HEK293T (cell line): Measurements from ENCODE around the gene NRAS.

Source experiments
- CTCF ChIA-PET: fragments of 350-600 bp; formaldehyde crosslinking; extraction: SDS; loops from one replicate; lab custom pipeline; 2021; ENCODE audit warnings: antibody characterized with exemption, inconsistent platforms; lab: Yijun Ruan, JAX
- POLR2A ChIA-PET: fragments of 350-600 bp; formaldehyde crosslinking; extraction: SDS; loops from one replicate; lab custom pipeline; 2020; ENCODE audit warnings: antibody characterized with exemption, inconsistent platforms; lab: Yijun Ruan, JAX
- DNase-seq: peaks from one replicate; pipeline ENCODE4 v3.0.0; 2012; ENCODE audit warnings: mixed read lengths; ENCODE audit errors: extremely low spot score
- ARNT ChIP-seq: fragments of 450-650 bp; IDR thresholded peaks from 2 replicates; pipeline ENCODE4 v1.6.1; 2017; ENCODE audit warnings: mild to moderate bottlenecking
- BHLHE40 ChIP-seq: fragments of 450-650 bp; IDR thresholded peaks from 2 replicates; pipeline ENCODE4 v1.6.1; 2016; ENCODE audit warnings: mild to moderate bottlenecking, moderate library complexity, borderline replicate concordance
- CTBP1 ChIP-seq: fragments of 450-650 bp; IDR thresholded peaks from 2 replicates; pipeline ENCODE4 v1.6.1; 2016; ENCODE audit warnings: borderline replicate concordance
- ELF4 ChIP-seq: fragments of 450-650 bp; IDR thresholded peaks from 2 replicates; pipeline ENCODE4 v1.6.1; 2017; ENCODE audit warnings: antibody characterized with exemption
- FOXA1 ChIP-seq: fragments of 450-650 bp; IDR thresholded peaks from 2 replicates; pipeline ENCODE4 v1.6.1; 2016; ENCODE audit warnings: mild to moderate bottlenecking
- FOXK2 ChIP-seq: fragments of 450-650 bp; IDR thresholded peaks from 2 replicates; pipeline ENCODE4 v1.6.1; 2016; ENCODE audit warnings: mild to moderate bottlenecking
- FOXM1 ChIP-seq: fragments of 450-650 bp; IDR thresholded peaks from 2 replicates; pipeline ENCODE4 v1.6.1; 2017; ENCODE audit warnings: mild to moderate bottlenecking, borderline replicate concordance
- HDGF ChIP-seq: fragments of 450-650 bp; IDR thresholded peaks from 2 replicates; pipeline ENCODE4 v1.6.1; 2017; ENCODE audit warnings: antibody characterized with exemption, borderline replicate concordance
- L3MBTL2 ChIP-seq: fragments of 450-650 bp; conservative IDR thresholded peaks from 2 replicates; pipeline ENCODE4 v1.6.1; 2016; ENCODE audit warnings: mild to moderate bottlenecking
- LEF1 ChIP-seq: fragments of 450-650 bp; IDR thresholded peaks from 2 replicates; pipeline ENCODE4 v1.6.1; 2017; ENCODE audit warnings: mild to moderate bottlenecking, borderline replicate concordance
- NFRKB ChIP-seq: fragments of 450-650 bp; IDR thresholded peaks from 2 replicates; pipeline ENCODE4 v1.6.1; 2016; ENCODE audit warnings: mild to moderate bottlenecking, moderate library complexity
- PKNOX1 ChIP-seq: fragments of 450-650 bp; IDR thresholded peaks from 2 replicates; pipeline ENCODE4 v1.6.1; 2016
- SP1 ChIP-seq: fragments of 450-650 bp; IDR thresholded peaks from 2 replicates; pipeline ENCODE4 v1.6.1; 2017
- SUZ12 ChIP-seq: fragments of 450-650 bp; IDR thresholded peaks from 2 replicates; pipeline ENCODE4 v1.6.1; 2016; ENCODE audit warnings: mild to moderate bottlenecking
- TARDBP ChIP-seq: fragments of 450-650 bp; IDR thresholded peaks from 2 replicates; pipeline ENCODE4 v1.6.1; 2016
- ZNF384 ChIP-seq: fragments of 450-650 bp; IDR thresholded peaks from 2 replicates; pipeline ENCODE4 v1.6.1; 2016

The NRAS gene

GRCh38 chr1:114700036-114700600, 16.5 kb downstream of the NRAS start:
- ChIA-PET CTCF (interaction anchor here (0.6 kb wide), 1 partner anchor 352 kb away, joined by 3 read pairs; no protein-coding TSS in a partner anchor), POLR2A (no interaction called here)
- TF ChIP-seq FOXK2, result no peak
- TF ChIP-seq SUZ12, result no peak
- TF ChIP-seq FOXA1, result no peak
- TF ChIP-seq CTBP1, result no peak
- no peak for TF ChIP-seq SP1
- TF ChIP-seq ELF4, result no peak
- no peak for TF ChIP-seq PKNOX1
- TF ChIP-seq ARNT, result no peak
- TF ChIP-seq ZNF384, result no peak
- TF ChIP-seq HDGF, result no peak
- TF ChIP-seq TARDBP, result no peak
- TF ChIP-seq FOXM1, result no peak
- TF ChIP-seq BHLHE40, result no peak
- TF ChIP-seq NFRKB, result no peak
- TF ChIP-seq LEF1, result no peak
- TF ChIP-seq L3MBTL2, result no peak
- no peak for DNase-seq

GRCh38 chr1:114696810-114697209, 19.8 kb downstream of the NRAS start:
- no peak for DNase-seq
- no peak for TF ChIP-seq BHLHE40
- no peak for TF ChIP-seq PKNOX1
- TF ChIP-seq ELF4, result no peak
- no peak for TF ChIP-seq FOXK2
- TF ChIP-seq SP1, result no peak
- no peak for TF ChIP-seq L3MBTL2
- TF ChIP-seq ARNT, result no peak
- no peak for TF ChIP-seq FOXM1
- TF ChIP-seq NFRKB, result no peak
- TF ChIP-seq HDGF, result no peak
- no peak for TF ChIP-seq CTBP1
- ChIA-PET POLR2A (no interaction called here), CTCF (no interaction called here)

GRCh38 chr1:114695430-114696058, 21.0 kb downstream of the NRAS start, which contains the start of gene AMPD1:
TSS of gene AMPD1 (minus strand) at chr1:114695546. CDS start at chr1:114695471, 75 bp downstream.
- CTCF ChIA-PET, result interaction anchor here (0.5 kb wide), 1 partner anchor 89 kb away, joined by 3 read pairs; no protein-coding TSS in a partner anchor
- no peak for DNase-seq
- POLR2A ChIA-PET, result interaction anchor here (1.3 to 1.5 kb wide), 2 partner anchors 20 to 26 kb away, joined by 4 read pairs; partner anchors contain the start of gene DENND2C
- no peak for TF ChIP-seq NFRKB
- TF ChIP-seq ELF4, result no peak
- no peak for TF ChIP-seq PKNOX1
- no peak for TF ChIP-seq ZNF384
- no peak for TF ChIP-seq BHLHE40
- TF ChIP-seq LEF1, result no peak
- no peak for TF ChIP-seq TARDBP
- TF ChIP-seq FOXM1, result no peak
- TF ChIP-seq SP1, result no peak
- no peak for TF ChIP-seq FOXA1
- TF ChIP-seq L3MBTL2, result no peak
- no peak for TF ChIP-seq FOXK2
- TF ChIP-seq ARNT, result no peak
- no peak for TF ChIP-seq CTBP1
- no peak for TF ChIP-seq SUZ12
- no peak for TF ChIP-seq HDGF

GRCh38 chr1:114694540-114695310, 21.8 kb downstream of the NRAS start:
- ChIA-PET POLR2A (interaction anchor here (1.3 to 1.5 kb wide), 2 partner anchors 21 to 25 kb away, joined by 4 read pairs; partner anchors contain the start of gene DENND2C), CTCF (no interaction called here)
- no peak for TF ChIP-seq FOXM1
- TF ChIP-seq ZNF384, result no peak
- TF ChIP-seq PKNOX1, result no peak
- TF ChIP-seq FOXK2, result no peak
- no peak for TF ChIP-seq L3MBTL2
- TF ChIP-seq HDGF, result no peak
- no peak for TF ChIP-seq SUZ12
- no peak for TF ChIP-seq FOXA1
- TF ChIP-seq TARDBP, result no peak
- TF ChIP-seq CTBP1, result no peak
- no peak for TF ChIP-seq SP1
- TF ChIP-seq BHLHE40, result no peak
- no peak for DNase-seq

- no peak for TF ChIP-seq NFRKB
- no peak for TF ChIP-seq FOXM1
- TF ChIP-seq ZNF384, result no peak
- no peak for TF ChIP-seq PKNOX1
- TF ChIP-seq L3MBTL2, result no peak
- TF ChIP-seq ARNT, result no peak
- no peak for TF ChIP-seq SUZ12
- no peak for TF ChIP-seq HDGF
- TF ChIP-seq SP1, result no peak
- TF ChIP-seq FOXA1, result no peak
- no peak for TF ChIP-seq ELF4
- no peak for TF ChIP-seq TARDBP
- no peak for TF ChIP-seq CTBP1
- no peak for TF ChIP-seq LEF1
- TF ChIP-seq FOXK2, result no peak
- no peak for TF ChIP-seq BHLHE40
- CTCF ChIA-PET, result no interaction called here
- DNase-seq, result no peak
- POLR2A ChIA-PET, result interaction anchor here (0.8 kb wide), 1 partner anchor 88 kb away, joined by 4 read pairs; the partner anchor contains the start of gene SIKE1
Observed at GRCh38 chr1:114692947-114693346, 23.6 kb downstream of the NRAS start.
